Measurements from ENCODE around the gene PITPNC1.
"Not testable (repeated sequence)": the region's sequence is repeated elsewhere in the genome, so short reads cannot be mapped to it uniquely, and the experiment has no call there.

PITPNC1 gene

GRCh38 chr17:67491681-67492024, 114.6 kb downstream of the PITPNC1 start:
- DNase-seq = no peak

DNA sequence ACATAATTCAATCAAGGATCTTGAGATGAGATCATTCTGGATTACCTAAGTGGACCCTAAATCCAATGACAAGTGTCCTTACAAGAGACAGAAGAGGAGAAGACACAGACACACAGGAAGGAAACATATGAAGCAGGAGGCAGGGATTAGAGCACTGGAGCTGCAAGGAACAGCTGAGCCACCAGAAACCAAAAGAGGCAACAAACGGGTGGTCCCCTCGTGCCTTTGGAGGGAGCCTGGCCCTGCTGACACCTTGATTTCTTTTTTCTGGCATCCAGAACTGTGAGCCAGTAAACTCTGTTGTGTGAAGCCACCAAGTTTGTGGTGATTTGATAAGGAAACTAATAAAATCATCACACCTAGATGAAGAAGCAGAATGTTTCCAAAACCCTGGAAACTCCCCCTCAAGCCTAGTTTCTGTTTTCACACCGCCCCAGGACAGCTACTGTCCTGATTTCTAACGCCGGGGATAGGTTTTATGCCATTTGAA, 115.2 kb downstream of the PITPNC1 start:
- no peak for DNase-seq

GRCh38 chr17:67492824-67493517, 115.9 kb downstream of the PITPNC1 start:
- no peak for DNase-seq

DNA sequence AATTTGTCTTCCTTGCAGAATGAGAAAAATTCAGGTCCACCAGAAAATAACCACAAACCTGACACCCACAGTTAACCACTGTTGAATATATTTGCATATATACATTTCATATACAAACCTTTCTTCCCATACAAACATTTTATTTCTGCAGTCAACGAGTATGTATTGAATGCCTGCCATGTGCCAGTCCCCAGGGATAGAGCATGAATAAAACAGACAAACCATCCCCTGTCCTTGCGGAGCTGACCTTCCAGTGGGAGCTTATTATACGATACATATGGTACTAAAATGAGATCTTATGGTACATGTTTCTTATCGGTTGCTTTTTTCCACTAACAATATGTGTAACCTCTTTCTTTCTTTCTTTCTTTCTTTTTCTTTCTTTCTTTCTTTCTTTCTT, 116.7 kb downstream of the PITPNC1 start:
- no peak for DNase-seq

DNA sequence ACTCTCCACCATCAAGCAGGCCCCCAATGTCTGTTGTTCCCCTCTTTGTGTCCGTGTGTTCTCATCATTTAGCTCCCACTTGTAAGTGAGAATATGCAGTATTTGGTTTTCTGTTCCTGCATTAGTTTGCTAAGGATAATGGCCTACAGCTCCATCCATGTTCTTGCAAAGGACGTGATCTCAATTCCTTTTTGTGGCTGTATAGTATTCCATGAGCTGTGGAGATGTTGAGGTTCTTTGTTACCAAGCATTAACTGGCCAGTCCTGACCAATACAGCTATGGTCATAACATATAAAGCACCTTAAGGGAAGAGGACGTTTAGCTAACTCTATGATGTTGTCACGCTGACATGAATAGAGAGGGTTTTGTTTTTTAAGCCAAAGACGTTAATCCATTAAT, 118.5 kb downstream of the PITPNC1 start:
- DNase-seq = not testable (repeated sequence)

DNA sequence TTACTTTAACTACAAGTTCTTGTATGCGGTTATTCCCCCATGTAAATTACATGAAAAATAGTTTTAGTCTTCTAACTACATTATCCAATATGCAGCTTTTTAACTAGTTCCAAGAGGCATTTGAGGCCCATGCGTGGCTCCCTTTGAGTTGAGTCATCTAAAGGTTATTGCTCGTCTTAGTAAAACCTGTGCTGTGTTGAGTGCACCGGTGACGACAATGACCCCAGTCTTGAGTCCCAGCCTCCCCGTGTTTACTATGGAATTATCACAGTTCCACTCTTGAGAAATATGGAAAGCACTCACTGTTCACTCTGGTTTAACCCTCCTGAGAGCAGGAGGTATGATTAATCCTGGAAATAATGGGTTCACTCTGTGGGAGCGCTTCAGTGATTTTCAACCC, 119.2 kb downstream of the PITPNC1 start:
- no peak for DNase-seq

GRCh38 chr17:67499685-67500084, 122.6 kb downstream of the PITPNC1 start:
- no peak for DNase-seq

DNA sequence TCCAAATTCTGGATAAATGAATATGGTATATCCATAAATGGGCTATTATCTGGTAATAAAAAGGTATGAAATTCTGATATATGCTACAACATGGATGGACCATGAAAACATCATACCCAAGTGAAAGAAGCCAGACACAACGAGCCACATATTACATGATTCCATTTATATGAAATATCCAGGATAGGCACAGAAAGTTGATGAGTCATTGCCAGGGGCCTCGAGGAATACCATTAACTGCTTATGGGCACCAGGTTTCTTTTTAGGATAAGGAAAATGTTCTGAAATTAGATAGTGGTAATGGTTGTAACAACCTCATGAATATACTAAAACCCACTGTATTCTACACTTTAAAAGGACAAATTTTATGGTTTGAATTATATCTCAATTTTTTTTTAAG, 123.2 kb downstream of the PITPNC1 start:
- DNase-seq = no peak

GRCh38 chr17:67500677-67501300, 123.7 kb downstream of the PITPNC1 start:
- no peak for DNase-seq

DNA sequence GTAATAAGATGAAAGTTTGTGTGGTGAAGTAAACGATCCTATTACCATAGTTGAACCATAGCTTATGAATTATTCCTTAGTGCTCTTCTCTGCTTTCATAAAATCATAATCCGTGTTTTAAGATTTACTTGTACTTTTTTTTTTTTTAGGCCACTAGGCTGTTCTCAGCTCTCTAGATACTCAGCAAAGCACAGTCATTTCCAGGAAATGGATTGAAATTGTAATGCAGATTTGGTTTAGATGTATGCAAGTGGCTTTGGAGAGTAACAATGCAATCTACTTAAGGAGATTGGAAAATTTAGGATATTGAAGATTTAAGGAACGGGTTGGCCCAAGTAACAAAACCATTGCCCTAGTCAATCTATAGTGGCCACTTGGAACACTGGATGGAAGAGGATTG, 125.1 kb downstream of the PITPNC1 start:
- DNase-seq = no peak

DNA sequence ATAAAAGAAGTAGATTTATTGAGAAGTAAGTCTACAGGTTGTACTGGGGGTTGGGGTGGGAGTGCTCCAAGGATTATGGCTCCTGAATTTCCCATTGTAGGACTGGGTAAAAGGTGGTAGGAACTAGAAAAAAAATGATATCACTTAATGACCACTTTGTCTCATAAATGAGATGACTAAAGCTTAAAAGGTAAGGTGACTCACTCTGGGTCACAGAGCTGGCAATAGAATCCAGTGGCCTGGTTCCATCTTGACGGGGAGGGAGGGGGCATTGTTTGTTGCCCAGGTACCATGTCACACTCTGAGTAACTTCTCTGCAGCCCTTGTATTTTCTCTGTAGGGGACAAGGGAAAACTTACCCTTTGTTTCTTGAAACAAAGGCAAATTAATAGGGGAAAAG, 126.1 kb downstream of the PITPNC1 start:
- DNase-seq = no peak

- DNase-seq = no peak
These were observed 126.7 kb downstream of the PITPNC1 start for GRCh38 chr17:67503739-67504138.

DNA sequence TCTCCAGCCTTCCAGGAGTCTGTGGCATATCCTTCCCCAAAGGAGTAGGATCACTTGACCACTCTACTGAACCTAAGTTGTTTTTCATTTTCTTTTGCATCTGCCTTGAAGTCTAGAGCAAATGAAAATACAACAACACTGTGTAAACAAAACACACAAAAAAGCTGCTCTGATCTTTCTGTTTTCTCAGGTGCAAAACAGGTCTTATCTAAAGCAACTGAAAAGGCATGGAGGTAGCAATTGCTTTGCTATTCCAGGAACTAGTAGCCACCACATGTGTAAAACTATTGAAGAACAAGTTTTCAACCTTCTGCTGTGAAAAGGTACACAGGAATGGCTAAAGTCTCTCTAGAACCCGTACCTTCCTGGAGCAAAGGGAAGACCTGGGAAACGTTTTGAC, 127.1 kb downstream of the PITPNC1 start:
- DNase-seq = no peak

DNA sequence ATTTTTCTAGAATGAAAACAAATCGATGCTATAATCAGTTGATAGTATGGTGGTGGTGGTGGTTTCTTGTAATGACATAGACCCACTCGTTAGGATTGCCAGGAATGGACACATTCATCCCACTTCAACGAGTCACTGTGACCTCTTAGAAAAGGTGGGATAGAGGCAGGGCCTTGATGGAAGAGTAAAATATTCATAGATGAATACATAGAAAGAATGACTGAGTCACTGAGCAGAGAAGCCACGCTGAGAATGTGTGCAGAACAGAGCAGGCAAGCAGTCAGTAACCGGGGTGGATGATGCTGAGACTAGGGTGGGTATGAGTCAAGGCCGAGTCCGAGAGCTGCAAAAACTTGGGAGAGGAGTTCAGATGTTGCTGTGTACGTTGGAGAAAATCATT, 129.9 kb downstream of the PITPNC1 start:
- no peak for DNase-seq

DNA sequence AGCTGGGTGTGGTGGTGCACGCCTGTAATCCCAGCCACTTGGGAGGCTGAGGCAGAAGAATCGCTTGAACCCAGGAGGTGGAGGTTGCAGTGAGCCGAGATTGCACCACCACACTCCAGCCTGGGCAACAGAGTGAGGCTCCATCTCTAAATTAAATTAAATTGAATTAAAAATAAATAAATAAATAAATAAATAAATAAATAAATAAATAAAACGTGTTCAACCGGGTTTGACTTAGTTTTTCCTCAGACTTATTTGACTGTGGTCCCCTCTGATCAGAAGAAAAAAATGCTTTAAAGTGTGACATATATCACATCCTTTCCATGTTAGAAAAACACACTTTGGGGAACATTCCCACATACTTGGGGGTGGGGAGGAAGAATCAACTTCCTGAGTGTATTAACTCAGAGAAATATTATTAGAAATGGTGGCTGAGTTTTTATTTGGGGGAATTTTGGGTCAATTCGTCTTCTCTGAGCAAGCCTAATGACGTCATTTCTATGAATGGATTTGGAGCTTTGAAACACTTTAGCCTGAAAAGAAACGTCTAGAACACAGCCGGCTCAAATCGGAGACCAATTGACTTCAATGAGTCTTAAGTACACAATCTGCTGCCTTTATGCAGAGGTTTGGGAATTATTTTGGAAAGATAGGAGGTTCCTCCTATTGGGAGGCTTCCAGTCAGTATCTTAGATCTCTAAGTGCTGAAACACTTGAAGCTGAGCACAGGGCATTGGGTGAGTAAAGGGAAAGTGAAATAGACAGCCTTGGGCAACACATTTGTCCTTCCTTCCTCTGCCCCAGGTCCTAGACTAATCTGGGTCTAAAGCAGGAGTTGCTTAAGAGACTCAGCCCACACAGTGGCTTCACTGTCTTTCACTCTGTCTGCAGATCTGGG, 132.6 kb downstream of the PITPNC1 start:
- DNase-seq = no peak

- no peak for DNase-seq
These were observed 133.9 kb downstream of the PITPNC1 start for GRCh38 chr17:67511012-67511411.

DNA sequence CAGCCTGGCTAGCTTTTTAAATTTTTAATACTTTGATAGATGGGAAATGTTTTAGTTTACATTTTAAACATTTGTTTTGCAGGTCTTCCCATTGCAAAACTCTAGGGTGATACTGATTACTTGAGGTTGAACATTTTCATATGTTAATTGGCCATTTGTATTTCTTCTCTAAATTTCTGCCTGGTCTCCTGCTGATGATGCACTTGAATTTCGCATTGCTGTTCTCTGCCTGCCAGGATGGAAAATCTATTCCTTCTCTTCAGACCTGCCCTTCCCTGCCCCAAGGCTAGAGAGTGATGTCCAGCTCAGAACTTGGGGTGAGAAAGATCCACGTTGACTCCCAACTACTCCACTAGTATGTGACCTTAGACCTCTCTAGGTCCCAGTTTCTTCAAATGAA, 134.7 kb downstream of the PITPNC1 start:
- DNase-seq = no peak

DNA sequence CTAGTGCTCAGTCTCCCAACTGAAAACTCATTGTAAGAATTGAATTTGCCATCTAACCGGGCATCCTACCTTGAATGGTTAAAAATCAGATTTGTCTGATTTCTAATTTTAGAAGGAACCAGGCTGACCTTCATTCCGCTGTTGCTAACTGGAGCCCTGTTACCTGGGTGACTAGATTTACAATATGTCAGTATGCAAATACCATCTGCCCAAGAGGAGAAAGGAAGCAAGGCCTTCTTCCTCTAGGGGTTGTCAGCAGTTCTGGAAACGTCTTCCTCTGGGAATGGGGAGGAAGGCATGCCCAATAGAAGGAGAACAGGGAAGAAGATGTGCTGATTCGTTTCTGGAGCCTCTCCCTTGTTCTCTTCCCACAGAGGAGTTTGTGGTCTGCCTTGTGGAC, 137.9 kb downstream of the PITPNC1 start:
- no peak for DNase-seq

DNA sequence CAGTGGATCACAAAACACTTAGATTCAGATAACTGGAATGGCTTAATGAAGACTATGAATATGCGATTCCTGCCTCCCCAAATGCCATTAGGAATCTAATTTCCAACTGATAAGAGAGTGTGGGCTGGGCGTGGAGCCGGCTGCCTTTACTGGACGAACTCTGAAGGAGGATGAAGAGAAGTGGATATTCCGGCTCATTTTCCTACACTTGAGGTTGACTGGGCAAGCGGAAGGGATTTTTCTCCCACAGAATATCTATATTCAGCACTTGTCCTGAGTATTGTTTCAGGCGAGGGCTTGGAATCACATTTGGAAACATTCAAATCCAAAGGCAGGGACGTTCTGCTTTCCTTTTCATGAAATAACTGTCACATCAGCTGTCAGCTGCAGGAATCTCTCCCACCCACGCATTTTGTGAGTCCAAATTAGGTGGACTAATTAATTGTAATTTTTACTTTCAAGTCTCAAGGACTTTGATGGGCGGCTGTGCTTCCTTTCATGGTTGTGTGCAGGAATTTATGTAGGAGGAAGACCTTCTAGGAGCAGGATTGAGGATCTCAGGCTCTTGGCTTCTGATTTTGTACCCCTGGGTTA, 138.5 kb downstream of the PITPNC1 start:
- DNase-seq = no peak

DNA sequence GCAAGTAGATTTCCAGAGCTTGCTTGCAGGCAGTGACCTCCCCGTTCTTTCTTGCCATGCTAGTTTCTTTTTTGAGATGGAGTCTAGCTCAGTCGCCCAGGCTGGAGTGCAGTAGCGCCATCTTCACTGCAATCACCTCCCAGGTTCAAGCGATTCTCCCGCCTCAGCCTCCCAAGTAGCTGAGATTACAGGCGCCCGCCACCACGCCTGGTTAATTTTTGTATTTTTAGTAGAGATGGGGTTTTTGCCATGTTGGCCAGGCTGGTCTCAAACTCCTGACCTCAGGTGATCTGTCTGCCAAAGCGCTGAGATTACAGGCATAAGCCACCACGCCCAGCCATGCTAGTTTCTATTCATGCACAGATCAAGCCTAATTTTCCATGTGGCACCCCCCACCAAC, 139.5 kb downstream of the PITPNC1 start:
- DNase-seq = not testable (repeated sequence)

DNA sequence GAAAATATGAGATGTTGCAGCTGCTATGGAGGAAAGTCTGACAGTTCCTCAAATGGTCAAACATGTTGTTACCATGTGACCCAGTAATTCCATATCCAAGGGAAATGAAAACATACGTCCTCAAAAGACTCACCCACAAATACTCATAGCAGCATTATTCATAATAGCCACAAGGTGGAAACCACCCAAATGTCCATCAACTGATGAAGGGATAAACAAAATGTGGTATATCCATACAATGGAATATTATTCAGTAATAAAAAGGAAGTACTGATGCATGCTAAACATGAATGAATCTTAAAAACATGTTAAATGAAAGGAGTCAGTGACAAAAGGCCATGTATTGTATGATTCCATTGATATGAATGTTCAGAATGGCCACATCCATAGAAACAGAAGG, 140.2 kb downstream of the PITPNC1 start:
- no peak for DNase-seq

- DNase-seq = no peak
These were observed 141.8 kb downstream of the PITPNC1 start for GRCh38 chr17:67518876-67519275.

GRCh38 chr17:67519801-67520251, 142.7 kb downstream of the PITPNC1 start:
- DNase-seq = no peak

All from NK-92 treated with Interleukin-12 subunit alpha and Interleukin-12 subunit beta, amount 100 ng/mL, for 24 hours (cell line).